Stimulated activated CD4-positive, alpha-beta T cell treated with anti-CD3 and anti-CD28 coated beads, Interleukin-12 subunit alpha, Interleukin-12 subunit beta, amount 100 ng/mL, for 4 hours (primary cell): ENCODE results near the gene TXN2.
A peak's percentile ranks its signal among the peaks of the same experiment; 100 is the strongest.
"Not testable (repeated sequence)": the region's sequence is repeated elsewhere in the genome, so short reads cannot be mapped to it uniquely, and the experiment has no call there.

Experiments used
- DNase-seq: peaks from one replicate; pipeline ENCODE4 v3.0.0-alpha.2; 2020

TXN2 gene

GRCh38 chr22:36454916-36455570, 26.4 kb downstream of the TXN2 start:
- DNase-seq = peak; percentile 96

GRCh38 chr22:36453855-36454378, 27.5 kb downstream of the TXN2 start:
- DNase-seq = no peak

- not testable (repeated sequence) for DNase-seq
Measured at GRCh38 chr22:36452978-36453607, 28.3 kb downstream of the TXN2 start.

- DNase-seq = no peak
Measured at GRCh38 chr22:36452250-36452977, 29.0 kb downstream of the TXN2 start.

GRCh38 chr22:36450923-36451322, 30.5 kb downstream of the TXN2 start:
- not testable (repeated sequence) for DNase-seq

- DNase-seq = no peak
Measured at GRCh38 chr22:36449596-36450175, 31.8 kb downstream of the TXN2 start.

GRCh38 chr22:36447632-36448031, 33.8 kb downstream of the TXN2 start:
- DNase-seq = no peak

GRCh38 chr22:36445158-36445668, 36.2 kb downstream of the TXN2 start:
- no peak for DNase-seq

- DNase-seq = no peak
Measured at GRCh38 chr22:36443198-36443770, 38.2 kb downstream of the TXN2 start.

GRCh38 chr22:36442506-36443197, 38.8 kb downstream of the TXN2 start:
- no peak for DNase-seq

GRCh38 chr22:36440429-36441002, 40.9 kb downstream of the TXN2 start:
- no peak for DNase-seq

- no peak for DNase-seq
Measured at GRCh38 chr22:36439481-36440271, 41.8 kb downstream of the TXN2 start.

- peak; percentile 50 for DNase-seq
Measured at GRCh38 chr22:36435516-36436415, 45.7 kb downstream of the TXN2 start.

- DNase-seq = no peak
Measured at GRCh38 chr22:36433318-36434231, 47.9 kb downstream of the TXN2 start.

GRCh38 chr22:36432592-36433317, 48.7 kb downstream of the TXN2 start:
- DNase-seq = no peak

- no peak for DNase-seq
Measured at GRCh38 chr22:36431977-36432376, 49.5 kb downstream of the TXN2 start.

- DNase-seq = no peak
Measured at GRCh38 chr22:36430863-36431262, 50.6 kb downstream of the TXN2 start.

GRCh38 chr22:36427952-36428351, 53.5 kb downstream of the TXN2 start:
- DNase-seq = not testable (repeated sequence)
